Measurements from ENCODE around the gene DDX50.
"Not testable (repeated sequence)": the region's sequence is repeated elsewhere in the genome, so short reads cannot be mapped to it uniquely, and the experiment has no call there.

The DDX50 gene

DNA sequence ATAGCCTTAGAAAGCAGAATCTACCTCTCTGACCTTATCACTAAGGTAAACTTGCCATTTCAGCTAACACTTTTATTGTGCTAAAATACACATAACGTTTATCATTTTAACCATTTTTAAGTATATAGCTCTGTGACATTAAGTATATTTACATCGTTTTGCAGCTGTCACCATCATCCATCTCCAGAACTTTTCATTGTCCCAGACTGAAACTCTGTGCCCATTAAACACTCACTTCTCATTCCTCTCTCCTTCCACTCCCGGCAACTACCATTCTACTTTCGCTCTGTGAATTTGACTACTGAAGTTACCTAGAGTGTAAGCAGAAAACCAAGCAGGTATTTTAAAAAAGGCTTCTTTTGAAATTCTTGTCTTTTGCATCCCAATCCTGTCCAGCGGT, 1.3 kb downstream of the DDX50 start:
- DNase-seq = no peak

DNA sequence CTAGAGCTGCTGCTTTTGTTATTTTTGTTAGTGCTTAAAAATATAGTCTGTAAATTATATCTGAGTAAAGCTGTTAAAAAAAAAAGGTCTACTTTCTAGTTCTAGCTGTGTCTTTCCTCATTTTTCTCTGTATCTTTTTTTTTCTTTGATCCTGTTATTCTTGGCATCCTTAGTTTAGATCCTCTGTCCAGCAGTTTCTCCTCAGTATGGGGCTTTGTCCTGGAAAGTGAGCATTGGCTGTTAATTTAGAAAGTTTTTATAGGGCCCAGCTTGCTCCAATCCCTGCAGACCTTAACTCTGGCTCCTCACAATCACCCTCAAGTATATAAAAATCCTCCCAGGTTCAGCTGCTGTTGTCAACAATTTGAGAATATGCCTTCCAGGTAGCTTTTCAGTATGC, 23.5 kb downstream of the DDX50 start:
- DNase-seq = no peak

DNA sequence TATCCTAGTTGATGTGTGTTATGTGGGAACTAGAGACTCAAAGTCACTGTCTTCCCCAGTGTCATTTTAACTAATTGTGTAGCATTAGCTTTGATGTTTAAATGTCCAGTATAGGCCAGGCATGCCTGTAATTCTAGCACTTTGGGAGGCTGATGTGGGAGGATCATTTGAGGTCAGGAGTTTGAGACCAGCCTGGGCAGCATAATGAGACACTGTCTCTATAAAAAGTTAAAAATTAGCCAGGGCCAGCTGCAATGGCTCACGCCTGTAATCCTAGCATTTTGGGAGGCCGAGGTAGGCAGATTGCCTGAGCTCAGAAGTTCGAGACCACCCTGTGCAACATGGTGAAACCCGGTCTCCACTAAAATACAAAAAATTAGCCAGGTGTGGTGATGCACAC, 24.4 kb downstream of the DDX50 start:
- no peak for DNase-seq

DNA sequence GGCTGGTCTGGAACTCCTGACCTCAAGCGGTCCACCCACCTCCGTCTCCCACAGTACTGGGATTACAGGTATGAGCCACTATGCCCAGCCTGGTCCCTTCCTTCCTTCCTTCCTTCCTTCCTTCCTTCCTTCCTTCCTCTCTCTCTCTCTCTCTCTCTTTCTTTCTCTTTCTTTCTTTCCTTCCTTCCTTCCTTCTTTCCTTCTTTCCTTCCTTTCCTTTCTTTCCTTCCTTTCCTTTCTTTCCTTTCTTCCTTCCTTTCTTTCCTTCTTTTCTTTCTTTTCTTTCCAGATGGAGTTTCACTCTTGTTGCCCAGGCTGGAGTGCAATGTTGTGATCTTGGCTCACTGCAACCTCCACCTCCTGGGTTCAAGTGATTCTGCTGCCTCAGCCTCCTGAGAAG, 28.0 kb downstream of the DDX50 start:
- DNase-seq = not testable (repeated sequence)

DNA sequence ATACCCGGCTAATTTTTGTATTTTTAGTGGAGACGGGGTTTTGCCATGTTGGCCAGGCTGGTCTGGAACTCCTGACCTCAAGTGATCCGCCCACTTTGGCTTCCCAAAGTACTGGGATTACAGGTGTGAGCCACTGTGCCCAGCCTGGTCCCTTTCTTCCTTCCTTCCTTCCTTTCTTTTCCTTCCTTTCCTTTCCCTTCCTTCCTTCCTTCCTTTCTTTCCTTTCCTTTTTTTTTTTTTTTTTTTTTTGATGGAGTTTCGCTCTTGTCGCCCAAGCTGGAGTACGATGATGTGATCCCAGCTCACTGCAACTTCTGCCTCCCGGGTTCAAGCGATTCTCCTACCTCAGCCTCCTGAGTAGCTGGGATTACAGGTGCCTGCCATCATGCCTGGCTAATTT, 28.8 kb downstream of the DDX50 start:
- not testable (repeated sequence) for DNase-seq

DNA sequence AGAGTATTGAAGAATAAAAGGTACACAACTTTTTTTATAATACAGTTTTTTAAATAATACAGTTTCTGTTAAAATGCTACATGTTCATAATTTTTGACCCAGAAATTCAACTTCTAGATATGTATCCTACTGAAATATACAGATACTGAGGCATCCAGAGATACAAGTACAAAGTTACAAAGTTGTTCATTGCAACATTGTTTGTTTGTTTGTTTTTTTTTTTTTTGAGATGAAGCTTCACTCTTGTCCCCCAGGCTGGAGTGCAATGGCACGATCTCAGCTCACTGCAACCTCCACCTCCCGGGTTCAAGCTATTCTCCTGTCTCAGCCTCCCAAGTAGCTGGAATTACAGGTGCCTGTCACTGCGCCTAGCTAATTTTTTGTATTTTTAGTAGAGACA, 31.7 kb downstream of the DDX50 start:
- not testable (repeated sequence) for DNase-seq

DNA sequence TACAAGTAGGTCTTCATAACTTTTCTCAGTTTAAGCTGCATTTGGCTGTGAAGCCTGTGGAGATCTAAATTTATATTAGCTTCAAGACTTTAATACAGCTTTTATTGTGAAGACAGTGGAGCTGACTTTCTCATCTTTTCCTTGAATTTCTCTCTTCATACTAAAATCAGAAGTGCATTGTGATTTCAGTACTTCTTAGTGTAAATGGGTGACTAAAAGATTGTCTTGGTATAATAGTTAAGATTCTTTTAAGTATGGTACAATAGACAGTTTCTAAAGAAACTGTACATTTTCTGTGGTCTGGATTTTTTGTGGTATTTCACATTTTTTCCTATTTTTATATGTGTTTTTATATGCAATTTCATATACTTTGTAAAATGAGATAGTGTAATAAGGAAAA, 33.9 kb downstream of the DDX50 start:
- DNase-seq = no peak

DNA sequence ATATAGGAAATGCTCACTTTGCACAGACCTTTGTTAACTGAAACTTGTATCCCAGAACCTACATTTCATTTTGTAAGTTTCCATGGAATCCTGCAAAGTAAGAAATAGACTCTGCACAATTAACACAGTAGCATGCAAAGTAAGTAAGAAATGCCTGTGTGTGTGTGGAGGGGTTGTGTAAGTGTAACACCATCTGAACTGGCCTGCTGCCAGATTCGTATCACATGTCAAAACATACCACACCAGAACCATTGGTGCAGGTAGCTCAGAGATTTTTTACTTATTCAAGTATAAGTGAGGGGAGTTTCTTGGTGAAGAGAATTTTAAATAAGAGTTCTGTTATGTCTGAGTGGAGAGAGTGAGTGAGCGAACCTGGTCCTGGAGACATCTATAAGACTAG, 37.0 kb downstream of the DDX50 start:
- no peak for DNase-seq

DNA sequence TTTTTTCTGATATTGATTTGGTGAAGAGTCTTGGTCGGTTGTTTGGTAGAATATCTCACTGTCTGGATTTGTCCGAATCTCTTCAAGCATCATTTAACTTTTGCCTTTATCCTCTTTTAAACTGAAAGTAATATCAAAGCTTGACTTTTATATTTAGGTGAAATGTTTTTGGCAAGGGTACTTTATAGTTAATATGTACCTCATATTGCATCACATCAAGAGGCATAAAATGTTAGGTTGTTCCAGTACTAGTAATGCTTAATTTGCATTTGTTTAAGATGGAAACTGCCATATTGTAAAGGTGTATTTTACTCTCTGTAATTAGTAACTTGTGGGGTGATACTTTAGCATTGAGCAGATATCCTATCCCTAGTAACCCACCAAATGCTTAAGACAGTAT, 37.8 kb downstream of the DDX50 start:
- no peak for DNase-seq

DNA sequence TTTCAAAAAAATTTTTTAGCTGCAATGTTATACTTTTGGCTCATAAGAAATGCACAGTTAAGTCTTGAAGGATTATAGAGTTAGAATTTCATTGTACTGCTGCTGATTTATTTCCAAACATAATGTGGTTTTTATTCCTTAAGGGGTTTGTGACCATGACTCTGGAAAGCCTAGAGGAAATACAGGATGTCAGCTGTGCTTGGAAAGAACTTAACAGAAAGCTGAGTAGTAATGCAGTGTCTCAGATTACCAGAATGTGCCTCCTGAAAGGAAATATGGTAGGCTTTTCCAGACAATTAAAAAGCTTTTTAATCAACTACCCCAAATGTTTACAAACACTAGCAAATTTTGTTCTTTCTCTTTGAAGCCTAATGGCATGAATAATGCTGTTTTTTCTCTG, 39.8 kb downstream of the DDX50 start:
- not testable (repeated sequence) for DNase-seq

DNA sequence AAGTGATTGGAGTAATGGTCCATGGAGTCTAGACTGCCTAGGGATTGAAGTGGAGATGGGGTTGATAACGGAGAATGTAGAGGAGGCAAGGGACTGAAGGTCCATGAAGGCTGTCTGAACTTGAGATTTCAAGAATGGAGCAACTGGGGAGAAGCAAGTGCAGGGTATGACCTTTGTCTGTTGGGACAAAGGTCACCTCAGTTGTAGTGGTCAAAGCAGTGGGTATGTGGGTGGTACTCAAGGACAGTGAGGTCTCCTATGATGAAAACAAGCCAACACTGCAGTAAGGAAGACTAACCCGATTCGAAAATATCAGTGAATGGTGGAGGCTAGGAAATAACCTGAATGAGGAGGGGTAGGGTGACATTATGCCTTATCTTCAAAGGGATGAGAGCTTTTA, 49.5 kb downstream of the DDX50 start:
- no peak for DNase-seq

DNA sequence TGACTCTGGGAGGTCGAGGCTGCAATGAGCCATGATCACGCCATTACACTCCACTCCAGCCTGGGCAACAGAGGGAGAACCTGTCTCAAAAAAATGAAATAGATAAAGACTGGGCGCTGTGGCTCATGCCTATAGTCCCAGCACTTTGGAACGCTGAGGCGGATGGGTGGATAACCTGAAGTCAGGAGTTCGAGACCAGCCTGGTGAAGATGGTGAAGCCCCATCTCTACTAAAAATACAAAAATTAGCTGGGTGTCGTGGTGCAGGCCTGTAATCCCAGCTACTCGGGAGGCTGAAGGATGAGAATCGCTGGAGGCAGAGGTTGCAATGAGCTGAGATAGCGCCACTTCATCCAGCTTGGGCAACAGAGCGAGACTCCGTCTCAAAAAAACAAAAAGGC, 53.8 kb downstream of the DDX50 start:
- no peak for DNase-seq

DNA sequence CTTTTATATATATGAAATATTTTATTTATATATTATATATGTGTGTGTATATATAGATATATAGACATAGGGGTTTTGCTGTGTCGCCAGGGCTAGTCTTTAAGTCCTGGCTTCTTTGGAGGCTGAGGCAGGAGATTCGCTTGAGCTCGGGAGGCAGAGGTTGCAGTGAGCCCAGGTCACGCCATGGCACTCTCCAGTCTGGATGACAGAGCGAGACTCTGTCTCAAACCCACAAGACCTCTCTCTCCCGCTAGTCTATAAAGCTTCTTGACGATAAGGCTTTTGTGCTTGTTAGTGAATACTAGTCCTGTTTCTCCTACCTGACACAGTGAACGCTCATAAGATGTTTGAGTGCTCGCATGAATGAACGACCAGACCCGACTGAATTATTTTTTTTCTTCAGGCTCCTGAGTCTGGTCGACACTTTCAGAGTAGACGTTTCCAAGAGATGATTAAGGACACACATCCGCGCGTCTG, 54.3 kb downstream of the DDX50 start:
- DNase-seq = peak; percentile 6

DNA sequence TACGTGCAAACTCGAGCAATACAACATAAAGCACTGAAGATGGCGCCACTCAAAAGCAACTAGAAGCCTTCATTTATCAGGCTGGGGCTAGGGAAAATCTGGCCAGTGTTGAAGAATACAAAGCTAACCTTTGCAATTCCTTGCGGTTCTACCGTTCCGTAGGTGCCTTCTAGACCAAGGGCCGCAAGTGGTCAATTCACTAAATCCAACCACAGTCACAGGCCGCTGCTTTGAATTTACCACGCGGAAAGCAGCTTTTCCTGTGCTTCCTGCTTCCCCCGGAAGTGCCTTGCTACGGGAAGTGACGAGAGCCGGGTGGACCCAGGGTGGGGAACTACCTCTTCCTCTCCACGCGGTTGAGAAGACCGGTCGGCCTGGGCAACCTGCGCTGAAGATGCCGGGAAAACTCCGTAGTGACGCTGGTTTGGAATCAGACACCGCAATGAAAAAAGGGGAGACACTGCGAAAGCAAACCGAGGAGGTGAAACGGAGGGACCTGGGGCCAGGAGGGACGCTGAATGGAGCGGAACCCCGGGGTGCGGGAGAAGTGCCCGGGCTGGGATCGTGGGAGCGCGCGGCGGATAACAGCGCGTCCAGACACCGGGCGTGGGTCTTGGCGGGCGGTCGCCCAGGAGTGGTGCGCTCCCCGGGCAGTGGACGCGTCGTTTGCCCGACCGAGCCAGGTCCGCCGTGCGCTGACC, 54.9 kb downstream of the DDX50 start, which contains the start of gene DDX21:
Gene DDX21, plus strand, starts transcription at position 339 of the 701 bp plus-strand sequence. Its CDS starts 56 bp downstream, at position 395.
- DNase-seq = peak; percentile 90

DNA sequence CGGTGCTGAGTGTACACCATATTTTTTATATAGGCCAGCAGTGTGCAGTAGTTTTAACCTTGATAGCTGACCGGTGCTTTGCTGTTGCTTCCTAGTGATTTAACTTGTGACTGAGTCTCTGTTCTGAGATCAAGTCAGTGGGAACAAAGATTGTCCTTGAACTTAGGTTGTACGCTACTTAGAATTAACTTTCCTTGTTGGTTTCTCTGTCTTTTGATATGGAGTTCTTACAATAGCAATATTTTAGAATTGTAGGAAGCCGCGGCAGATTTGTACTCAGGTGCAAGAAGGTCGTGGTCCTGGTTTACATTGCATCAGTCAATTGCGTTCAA, 56.1 kb downstream of the DDX50 start:
- no peak for DNase-seq

DNA sequence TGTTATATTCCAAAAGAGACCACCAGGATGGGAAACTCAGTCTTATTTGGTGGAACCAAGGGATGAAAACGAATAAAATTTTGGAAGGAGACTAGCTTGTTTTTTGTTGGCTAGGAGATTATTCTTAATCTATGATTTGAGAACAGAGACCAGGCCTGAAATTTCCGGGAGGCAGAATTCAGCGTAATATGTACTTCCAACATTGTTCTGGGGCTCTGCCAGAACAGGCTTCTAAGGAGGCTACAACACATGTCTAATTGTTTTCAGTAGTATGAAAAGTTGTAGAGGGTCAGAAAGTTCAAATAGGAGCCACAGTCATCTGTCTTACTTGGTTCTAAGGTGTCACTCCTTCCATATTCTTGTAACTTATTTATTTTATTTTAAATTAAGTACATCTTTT, 56.5 kb downstream of the DDX50 start:
- no peak for DNase-seq

DNA sequence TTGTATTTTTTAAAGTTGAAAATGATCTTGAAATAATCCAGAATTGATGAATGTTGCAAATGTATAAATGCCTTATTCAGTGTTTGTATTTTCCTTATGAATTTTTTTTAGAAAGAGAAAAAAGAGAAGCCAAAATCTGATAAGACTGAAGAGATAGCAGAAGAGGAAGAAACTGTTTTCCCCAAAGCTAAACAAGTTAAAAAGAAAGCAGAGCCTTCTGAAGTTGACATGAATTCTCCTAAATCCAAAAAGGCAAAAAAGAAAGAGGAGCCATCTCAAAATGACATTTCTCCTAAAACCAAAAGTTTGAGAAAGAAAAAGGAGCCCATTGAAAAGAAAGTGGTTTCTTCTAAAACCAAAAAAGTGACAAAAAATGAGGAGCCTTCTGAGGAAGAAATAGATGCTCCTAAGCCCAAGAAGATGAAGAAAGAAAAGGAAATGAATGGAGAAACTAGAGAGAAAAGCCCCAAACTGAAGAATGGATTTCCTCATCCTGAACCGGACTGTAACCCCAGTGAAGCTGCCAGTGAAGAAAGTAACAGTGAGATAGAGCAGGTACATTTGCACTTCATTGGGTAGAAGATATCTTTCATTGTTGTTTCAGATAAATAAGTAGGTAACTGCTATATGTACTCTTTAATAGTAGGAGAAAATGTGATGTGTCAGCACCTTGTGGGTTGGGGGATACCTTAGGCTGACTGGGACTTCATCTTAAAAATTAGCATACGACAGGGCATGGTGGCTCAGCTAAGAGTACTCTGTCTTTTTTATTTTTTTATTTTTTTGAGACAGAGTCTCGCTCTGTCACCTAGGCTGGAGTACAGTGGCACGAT, 58.8 kb downstream of the DDX50 start:
- DNase-seq = no peak

DNA sequence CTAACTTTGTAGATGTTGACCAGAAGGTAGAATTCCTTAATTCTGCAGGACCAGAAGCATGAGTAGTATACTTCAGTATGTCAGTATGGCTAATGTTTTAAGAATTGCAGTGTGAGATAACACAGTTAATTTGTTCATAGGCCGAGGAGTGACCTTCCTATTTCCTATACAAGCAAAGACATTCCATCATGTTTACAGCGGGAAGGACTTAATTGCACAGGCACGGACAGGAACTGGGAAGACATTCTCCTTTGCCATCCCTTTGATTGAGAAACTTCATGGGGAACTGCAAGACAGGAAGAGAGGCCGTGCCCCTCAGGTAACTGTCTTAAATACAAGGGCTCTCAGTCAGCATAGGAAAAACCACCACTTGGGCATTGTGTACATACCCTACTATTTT, 62.0 kb downstream of the DDX50 start:
- DNase-seq = no peak

DNA sequence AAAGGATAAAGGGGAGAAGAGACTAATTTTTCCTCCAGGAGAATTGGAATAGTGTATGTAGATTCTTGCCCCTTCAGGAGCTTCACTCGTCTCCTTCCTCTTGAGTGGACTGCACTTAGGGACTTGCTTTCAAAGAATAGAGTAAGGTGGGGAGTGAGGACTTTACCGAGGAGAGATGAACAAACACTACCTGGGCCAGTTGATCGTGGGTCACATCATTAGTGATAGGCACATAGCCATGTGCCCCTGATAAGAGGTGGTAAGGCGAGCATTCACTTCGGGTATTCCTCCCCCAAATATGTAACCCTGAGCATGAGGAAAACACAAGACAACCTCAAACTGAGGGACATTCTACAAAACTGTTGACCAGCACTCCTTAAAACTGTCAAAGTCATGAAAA, 72.9 kb downstream of the DDX50 start:
- no peak for DNase-seq

DNA sequence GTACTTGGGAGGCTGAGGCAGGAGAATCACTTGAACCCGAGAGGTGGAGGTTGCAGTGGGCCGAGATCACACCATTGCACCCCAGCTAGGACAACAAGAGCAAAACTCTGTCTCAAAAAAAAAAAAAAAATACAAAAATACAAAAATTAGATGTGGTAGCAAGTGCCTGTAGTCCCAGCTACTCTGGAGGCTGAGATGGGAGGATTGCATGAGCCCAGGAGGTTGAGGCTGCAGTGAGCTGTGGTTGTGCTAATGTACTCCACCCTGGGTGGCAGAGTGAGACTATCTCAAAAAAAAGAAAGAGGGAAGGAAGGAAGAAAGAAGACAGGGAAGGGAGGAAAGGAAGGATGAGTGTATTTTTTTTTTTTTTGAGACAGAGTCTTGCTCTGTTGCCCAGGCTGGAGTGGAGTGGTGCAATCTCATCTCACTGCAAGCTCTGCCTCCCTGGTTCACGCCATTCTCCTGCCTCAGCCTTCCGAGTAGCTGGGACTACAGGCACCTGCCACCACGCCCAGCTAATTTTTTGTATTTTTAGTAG, 74.9 kb downstream of the DDX50 start:
- not testable (repeated sequence) for DNase-seq

DNA sequence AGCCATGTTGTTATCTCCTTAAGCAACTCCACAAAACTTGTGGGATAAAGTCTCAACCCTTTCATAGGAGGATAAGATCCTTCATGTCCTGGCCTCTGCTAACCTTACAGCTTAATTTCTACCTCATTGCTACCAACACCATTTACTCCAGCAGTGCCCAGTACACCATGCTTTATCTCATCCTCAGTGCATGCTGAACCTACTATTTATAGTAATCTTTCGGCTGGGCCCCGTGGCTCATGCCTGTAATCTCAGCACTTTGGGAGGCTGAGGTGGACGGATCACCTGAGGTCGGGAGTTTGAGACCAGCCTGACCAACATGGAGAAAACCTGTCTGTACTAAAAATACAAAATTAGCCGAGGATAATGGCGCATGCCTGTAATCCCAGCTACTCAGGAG, 78.6 kb downstream of the DDX50 start:
- not testable (repeated sequence) for DNase-seq

DNA sequence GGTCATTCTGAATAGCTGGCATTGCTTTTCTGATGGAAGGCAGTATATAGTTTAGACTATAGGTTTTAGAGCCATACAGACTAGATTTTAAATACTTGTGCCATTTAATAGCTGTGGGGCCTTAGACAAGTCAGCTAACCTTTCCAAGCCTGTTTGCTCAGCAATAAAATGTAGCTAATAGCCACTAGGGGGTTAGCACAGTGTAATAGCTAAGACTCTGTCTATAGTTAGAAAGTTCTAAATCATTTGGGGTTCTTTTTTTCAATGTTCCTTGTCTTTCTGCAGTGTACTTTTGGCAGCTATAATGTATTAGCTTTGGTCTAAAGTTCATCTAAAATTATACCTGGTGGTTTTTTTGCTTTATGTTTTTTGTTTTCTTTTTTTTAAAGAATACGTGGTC, 80.0 kb downstream of the DDX50 start:
- no peak for DNase-seq

DNA sequence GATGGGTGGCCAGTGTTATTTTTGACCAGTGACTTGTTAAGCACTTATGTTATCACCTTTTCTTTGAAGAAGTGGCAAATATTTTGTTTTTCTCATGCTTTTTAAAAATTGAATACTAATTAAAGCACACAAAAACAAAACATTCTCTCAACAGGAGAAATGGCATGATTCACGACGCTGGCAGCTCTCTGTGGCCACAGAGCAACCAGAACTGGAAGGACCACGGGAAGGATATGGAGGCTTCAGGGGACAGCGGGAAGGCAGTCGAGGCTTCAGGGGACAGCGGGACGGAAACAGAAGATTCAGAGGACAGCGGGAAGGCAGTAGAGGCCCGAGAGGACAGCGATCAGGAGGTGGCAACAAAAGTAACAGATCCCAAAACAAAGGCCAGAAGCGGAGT, 81.3 kb downstream of the DDX50 start:
- no peak for DNase-seq

DNA sequence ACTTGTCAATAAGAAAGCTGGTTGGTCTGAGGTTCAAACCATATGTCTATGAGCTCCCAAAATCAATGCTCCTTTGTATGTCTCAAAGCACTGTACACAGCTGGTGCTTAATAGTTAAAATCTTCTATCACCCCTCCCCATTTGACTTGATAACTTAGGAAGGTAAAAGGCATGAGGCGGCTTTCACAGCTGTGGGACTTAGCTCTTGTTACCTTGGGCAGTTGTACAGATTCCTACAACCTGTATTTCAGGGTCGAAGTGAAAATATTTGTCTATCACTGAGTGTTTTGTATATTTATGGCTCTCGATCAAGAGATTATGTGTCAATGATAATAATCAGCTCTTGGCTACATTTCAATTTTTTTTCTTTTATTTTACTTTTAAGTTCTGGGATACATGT, 86.5 kb downstream of the DDX50 start:
- DNase-seq = no peak
